Activated CD4-positive, alpha-beta T cell treated with anti-CD3 and anti-CD28 coated beads, Interleukin-10, Interleukin-2, amounts not matched to agents 100 ng/mL and 50 ng/mL, durations not matched to agents 16 hours and 8 hours (primary cell): ENCODE measurements around the gene WBP2NL.
"Not testable (repeated sequence)": the region's sequence is repeated elsewhere in the genome, so short reads cannot be mapped to it uniquely, and the experiment has no call there.

ENCODE experiments used
- DNase-seq: peaks from one replicate; pipeline ENCODE4 v3.0.0-alpha.2; 2020

WBP2NL gene, protein sequence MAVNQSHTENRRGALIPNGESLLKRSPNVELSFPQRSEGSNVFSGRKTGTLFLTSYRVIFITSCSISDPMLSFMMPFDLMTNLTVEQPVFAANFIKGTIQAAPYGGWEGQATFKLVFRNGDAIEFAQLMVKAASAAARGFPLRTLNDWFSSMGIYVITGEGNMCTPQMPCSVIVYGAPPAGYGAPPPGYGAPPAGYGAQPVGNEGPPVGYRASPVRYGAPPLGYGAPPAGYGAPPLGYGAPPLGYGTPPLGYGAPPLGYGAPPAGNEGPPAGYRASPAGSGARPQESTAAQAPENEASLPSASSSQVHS

DNA sequence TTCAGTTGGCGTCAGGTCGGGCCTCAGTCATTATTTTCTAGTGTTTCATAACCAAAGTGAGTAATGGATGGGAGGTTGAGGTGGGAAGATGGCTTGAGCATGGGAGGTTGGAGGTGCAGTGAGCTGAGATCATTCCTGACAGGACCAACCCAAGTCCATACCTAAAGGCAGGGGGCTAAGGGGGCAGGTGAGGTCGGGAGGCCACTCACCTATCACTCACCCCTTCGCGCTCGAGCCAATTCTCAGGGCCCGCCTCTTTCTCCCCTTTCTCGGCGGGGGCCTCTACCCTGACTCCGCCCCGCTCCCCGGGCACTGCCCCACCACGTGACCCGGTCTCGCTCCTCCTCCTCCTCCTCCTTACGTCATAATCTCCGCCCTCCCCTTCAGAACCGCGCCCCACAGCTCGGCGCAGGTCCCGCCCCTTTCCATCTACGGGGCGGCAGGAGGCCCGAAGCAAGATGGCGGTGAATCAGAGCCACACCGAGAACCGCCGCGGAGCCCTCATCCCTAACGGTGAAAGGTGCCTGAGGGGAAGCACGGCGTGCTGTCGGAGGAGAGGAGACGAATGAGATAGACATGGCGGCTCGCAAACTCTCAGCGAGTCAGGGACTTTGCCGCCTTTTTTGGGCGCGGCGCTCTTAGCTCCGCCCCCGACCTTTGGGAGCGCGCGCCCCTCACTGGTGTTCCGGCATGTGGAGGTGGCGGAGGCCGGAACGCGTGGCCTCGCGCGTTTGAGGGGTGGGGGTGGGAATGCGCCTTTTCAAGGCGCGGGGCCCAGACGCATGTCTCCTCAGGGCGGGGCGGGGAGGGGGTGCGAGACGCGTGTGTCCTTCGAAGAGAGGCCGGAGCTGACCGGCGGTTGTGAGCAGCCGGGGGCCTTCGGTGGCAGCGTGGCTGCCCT lies at the start of gene WBP2NL:
Gene WBP2NL, plus strand, starts transcription at position 428 of the 901 bp plus-strand sequence. Its CDS starts 31 bp downstream, at position 459.
- peak; percentile 85 for DNase-seq

DNA sequence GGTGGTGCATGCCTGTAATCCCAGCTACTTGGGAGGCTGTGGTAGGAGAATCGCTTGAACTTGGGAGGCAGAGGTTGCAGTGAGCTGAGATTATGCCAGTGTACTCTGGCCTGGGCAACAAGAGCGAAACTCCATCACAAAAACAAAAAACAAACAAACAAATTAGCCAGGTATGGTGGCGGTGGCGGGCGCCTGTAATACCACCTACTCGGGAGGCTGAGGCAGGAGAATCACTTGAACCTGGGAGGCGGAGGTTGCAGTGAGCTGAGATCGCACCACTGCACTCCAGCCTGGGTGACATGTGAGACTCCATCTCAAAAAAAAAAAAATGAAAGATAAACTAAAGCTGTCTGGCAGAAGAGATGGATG lies 49.7 kb upstream of the WBP2NL start:
- not testable (repeated sequence) for DNase-seq

DNA sequence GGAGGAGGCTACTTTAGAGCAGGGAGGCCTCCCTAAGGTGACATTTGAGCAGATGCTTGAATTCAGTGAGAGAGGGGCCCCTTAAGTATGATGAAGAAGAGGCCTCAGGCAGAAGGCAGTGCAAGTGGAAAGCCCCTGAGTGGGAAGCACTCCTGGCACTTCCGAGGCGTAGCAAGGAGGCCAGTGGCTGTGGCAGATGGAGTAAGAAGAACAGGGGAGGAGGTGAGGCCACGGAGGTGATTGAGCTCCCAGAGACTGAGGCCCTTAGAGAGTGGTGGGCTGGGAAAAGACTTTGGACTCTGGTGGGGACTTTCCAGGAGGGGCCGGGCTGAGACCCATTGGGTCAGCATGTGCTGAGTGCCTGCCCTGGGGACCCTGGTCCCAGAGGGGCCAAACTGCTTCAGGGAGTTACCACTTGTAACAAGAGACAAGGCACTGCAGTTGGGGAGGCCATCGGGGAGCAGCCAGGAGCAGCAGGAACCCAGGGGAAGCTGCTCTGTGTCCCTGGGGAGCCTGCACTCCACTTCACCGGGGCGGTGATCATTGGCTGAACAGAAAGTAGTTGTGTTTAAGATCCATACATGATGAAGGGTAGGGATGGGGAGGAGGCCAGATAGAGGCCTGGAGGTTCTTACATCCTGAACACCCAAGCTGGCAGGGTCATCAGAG lies 49.2 kb upstream of the WBP2NL start:
- no peak for DNase-seq

DNA sequence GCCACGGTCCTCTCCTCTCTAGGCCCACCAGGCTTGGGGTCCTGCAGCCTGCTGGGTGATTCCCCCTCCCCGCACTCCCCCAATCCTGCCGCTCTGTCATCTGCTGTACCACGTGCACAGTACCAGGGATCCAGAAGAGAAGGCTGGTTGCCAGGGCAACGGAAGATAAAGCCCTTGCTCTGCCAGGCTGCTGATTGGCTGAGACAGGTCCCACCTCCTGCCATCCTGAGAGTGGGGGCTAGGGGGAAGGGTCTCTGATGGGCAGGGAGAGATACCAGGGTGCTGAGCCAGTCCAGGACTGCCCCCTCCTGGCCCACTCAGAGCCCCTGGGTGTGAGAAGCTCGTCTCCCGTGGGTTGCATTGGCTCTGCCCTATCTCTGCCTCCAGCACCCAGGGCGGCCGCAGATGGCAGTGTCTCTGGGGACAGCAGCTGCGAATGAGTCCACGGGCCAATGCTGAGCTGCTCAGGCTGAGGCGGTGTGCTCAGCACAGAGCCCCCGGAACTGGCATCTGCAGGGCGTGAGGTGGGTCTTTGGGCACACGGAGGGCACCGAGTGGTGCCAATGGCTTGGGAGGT lies 46.6 kb upstream of the WBP2NL start, which contains the start of gene SMIM45:
Gene SMIM45, plus strand, starts transcription at position 253 of the 577 bp plus-strand sequence.
- no peak for DNase-seq

DNA sequence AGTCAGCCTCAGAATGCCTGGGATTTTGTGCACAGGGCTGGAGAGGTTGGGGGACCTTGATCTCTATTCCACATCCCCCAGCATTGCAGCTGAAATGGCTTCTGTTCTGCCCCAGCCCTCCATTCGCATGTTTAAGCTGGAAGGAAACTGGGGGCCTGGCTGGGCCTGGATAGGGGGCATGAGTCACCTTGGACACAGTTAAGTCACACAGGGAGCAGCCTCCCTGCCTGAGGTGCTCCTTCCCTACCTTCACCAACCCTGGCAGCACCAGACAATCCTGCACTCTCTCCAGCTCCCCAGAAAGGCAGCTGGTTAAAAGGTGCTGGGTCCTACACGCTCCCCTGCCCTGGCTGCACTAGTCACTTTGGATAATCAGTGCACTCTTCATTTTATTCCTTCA lies 45.9 kb upstream of the WBP2NL start:
- DNase-seq = no peak

DNA sequence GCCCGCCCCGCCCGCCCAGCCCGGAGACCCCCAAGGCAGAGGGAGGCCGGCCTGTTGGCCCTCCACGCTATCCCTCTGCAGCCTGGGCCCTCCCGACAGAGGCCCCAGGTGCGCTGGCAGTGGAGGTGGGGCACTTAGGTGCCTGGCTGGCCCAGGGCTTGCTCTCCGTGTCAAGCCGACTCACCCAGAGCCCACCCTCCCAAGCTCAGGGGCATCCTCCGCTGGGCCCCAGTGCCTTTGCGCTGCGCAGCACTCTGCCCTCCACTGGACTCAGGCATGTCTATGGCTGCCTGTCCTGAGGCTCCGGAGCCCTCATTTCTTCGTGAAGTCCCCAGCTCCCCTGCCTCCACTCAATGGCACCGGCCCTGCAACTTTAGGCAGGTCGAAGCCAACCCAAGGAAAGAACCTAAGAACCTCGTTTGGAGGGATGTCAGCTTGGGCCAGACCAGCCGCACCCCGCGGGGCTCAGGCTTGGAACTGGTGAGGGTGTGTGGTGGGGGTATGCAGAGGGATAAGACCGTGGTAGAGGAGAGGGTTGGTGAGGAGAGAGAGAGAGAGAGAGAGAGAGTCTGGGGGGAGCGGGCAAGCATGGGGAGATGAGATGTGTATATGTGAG lies 40.5 kb upstream of the WBP2NL start:
- no peak for DNase-seq

DNA sequence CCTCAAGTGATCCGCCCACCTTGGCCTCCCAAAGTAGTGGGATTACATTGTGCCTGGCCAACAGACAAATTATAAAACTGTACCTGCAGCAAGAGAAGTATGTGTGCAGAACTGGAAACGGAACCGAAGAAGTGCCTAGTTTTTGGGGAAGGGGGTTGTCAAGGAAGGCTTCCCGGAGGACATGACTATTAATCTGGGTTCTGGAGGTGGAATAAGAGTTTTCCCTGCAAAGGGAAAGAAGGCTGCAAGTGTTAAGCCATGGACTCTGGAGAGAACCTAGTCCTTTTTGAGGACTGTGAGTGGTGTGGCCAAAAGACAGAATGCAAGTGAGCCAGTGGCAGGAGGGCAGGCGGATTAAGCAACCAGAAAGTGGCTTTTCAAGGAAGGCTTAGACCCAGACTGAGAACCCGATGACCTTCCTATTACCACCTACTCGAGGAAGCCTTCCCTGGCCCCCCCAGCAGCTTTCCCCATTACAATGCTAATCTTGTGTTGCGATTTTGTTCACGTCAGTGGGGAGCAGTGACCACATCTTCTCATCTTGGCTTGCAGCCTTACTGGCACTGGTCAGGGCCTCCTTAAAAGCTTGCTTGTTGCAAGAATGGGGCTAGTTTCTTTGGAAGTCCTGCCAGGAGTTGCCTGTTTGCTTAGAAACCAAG lies 35.0 kb upstream of the WBP2NL start:
- no peak for DNase-seq

DNA sequence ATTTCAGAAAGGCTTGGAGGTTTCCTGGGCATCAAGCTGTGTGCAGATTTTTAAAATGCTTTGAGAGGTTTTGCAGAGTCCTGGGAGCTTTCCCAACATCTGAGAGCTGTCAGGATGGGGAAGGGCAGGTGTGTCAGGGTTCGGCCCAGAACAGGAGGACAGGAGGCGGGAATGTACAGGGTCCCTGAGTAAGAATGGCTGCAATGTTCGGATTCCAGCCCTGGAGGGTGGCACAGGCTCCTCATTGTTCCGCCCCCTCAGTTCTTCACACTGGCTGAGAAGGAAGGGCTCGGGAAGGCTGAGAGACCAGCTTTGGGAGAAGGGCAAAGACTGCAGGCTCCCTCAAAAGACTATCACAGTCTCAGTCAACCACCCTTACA lies 34.5 kb upstream of the WBP2NL start:
- DNase-seq = no peak

DNA sequence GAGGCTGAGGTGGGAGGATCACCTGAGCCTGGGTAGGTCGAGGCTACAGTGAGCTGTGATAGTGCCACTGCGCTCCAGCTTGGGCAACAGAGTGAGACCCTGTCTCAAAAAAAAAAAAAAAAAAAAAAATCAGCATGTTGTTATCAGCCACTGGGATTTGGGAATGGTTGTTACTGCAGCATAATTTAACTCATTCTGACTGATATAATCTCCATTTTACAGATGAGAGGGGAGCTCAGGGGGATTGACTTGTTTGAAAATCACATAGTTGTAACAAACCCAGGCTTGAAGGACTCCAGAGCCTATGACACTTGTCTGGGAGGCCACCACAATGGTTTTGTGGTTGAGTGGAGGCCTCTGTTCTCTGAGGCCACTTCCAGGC lies 32.4 kb upstream of the WBP2NL start:
- DNase-seq = no peak

DNA sequence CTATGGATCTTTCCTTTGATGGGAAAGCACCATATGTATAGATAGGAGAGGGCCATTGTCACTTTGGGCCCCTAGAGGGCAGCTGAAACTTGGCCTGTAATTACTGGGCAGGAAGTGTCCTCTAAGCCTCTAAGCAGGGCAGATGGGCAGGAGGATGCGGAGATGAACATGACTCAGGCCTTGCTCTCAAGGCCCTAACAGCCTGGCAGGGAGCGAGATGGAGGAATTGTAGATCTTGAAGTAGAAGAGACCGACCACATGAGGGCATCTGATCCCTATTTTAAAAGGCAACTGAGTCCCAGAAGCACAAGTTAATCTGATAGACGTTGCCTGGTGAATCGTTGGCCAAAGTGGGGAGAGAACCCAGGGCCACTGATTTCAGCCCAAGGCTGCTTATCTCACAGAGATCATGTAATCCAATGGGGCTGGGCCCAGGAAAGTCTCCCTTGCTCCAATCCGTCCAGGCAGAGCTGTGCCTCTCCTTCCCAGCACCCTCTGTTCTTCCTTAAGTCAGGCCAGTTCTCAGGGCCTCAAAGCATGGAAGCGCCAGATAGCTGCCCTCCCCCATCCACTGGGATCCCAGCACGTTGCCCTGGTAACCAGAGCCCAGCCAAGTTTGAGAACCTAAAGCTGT lies 31.9 kb upstream of the WBP2NL start:
- DNase-seq = peak; percentile 68

DNA sequence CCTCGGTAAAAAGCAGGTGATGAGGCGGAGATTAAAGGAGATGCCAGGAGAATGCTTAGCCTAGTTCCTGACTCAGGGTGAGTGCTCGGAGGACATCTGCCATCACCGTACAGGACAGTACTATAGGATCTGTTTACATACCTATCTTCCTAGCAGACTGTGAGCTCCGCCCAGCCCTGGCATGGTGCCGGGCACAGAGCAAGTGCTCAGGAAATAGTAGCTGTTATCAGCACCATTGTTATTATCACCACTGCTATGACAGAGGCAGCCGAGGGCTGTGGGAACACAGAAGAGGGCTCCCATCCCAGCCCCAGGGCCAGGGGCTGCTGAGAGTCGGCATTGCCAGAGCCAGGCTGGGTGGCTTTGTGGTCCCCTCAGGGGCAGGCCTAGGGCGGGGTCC lies 30.0 kb upstream of the WBP2NL start:
- DNase-seq = no peak

DNA sequence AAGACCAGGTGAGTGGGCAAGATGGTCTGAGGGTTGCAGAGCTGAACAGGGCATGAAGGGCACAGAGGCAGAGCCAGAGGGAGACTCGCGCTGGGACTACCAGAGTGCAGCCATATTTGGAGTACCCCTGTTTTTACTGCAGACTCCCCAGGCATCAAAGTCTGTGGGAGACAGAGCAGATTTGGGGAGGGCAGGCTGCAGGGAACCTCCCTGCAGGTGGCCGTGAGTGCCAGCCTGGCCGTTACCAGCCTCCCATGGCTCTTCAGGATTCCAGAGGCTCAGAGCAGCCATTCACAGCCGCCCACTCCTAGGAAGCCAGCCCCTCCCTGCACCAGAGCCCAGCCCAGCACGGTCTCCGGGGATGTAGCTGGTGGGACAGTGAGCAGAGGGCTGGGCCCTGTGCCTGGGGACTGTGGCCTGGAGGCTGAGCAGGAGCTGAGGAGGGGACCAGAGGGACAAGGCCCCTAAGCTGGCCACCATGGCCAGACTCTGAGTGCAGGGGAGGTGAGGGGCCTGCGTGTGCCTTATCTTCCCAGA lies 29.4 kb upstream of the WBP2NL start, which contains the start of gene SEPTIN3:
Gene SEPTIN3, plus strand, starts transcription at position 334 of the 537 bp plus-strand sequence. CDS start 2,050 bp downstream, outside the sequence.
- DNase-seq = no peak

DNA sequence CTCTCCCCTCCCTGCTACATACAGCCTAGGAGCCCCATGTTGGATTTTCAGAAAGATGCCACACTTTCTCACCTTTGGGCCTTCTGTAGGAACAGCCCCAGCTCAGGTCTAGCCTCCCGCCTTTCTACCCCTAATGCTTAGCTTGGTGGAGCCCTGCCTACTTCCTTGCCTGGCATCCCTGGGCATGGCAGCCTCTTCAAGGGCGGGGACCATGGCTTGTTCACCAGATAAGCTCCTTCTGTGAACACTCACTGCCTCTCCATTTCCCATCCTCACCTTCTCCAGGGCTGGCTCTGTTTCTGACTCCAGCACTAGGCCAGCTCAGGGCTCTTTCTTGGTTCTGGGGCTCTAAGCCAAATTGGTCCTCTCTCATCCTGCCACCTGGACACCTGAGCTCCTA lies 28.0 kb upstream of the WBP2NL start:
- no peak for DNase-seq

DNA sequence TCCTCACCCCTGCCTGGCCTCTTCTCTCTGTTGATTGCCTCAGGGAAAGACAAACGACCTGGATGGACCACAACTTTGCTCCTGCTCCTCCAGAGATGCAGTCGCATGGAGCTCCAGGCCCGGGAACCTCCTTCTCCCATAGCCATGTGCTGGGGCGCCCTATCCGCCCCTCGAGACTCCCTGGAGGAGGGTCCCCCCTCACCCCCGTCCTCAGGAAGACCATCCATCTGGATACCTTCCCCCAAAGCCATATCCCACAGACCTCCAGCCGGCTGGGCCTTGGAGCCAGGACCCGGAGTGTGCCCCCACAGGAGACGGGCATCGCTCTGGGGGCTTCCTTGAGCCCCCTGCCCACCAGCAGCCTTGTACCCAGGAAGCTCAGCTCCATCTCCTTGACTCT lies 27.2 kb upstream of the WBP2NL start:
- DNase-seq = no peak

DNA sequence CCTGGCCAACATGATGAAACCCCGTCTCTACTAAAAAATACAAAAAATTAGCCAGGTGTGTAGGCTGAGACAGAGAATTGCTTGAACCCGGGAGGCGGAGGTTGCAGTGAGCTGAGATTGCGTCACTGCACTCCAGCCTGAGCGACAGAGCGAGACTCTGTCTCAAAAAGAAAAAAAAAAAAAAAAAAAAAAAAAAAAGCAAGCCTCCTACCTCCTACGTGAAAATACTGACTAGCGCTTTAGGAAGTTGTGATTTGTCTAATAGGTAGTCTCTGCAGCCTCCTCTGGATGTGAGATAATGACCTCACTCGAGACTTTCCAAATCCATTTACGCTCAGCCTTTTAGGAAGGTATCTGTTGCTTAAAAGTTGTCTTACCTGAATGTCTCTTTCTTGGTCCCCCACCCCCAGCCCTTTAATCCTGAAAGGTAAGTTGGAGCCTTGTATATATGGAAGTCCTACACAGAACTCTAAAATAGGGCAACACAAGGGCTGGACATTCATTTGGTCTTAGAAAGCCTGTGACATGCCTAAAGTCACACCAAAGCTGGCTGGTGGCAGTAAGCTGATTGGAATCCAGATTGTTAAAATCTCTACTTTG lies 23.8 kb upstream of the WBP2NL start:
- peak; percentile 14 for DNase-seq

DNA sequence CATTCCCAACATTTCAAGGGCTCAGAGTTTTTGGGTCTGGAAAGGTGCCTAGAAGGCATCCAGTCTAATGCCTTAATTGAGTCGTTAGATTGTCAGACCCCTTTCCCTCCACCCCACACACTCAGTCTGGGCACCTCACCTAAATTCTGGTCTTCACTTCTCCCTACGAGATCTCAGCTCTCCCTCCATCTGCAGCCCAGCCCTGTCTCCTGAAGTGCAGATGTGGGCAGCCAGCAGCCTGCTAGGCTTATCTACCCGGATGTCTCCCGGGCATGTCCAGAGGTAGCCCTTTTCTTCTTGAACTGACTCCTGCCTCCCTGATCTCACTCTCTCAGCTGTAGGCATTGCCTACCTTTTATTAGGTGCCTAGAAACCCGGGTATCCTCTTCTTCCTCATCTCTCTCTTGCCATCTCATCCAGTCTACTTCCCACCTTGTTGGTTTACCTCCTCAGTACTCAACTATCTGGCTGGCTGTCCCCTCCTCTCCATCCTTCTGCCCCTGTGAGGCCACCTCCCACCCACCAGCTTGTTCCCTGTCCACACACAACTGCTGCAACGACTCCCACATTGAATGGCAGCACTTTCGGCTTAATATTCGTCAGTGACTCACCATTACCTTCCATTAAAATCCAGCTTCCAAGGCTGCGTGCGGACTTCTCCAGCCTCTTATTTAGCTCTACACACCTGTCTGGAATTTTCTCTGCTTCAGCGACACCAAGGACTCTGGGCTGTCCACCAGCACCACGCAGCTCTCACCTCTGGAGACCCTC lies 23.1 kb upstream of the WBP2NL start:
- no peak for DNase-seq

DNA sequence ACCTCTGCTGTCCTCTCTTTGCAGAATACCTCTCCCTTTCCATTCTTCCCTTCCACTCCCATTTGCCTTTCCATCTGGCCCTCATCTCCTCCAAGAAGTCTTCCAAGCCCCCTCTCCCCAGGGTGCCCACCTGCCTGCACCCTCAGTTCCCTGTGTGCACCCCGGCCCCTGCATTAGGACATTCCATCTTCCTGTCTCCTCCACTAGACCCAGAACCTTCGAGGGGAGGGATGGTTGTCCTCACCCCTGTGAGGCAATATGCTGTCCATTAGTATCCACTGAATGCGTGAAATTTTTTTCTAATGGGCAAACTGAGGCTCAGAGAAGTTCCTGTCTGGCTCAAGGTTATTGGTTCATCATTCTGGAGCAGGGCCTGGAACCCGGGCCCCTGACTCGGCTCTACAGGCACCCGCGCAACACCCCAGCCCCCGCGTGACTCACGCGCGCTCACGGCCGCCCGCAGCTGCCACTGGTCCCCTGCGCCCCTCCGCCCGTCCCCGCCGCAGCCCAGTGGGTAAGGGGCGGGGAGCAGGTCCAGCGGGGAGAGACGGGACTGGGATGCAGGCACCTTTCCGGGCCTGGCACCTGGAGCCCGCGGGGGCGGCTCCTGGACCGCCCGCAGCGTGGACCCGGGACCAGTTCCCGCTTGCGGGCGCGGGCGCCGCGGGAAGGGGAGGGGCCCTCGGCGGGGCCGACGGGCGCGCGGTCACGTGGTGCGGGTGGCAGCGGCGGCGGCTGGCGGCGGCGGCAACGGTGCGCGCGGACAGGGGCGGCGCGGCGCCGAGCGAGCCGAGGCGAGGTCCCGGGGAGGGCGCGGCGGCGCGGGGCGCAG lies 22.3 kb upstream of the WBP2NL start:
- DNase-seq = peak; percentile 48

DNA sequence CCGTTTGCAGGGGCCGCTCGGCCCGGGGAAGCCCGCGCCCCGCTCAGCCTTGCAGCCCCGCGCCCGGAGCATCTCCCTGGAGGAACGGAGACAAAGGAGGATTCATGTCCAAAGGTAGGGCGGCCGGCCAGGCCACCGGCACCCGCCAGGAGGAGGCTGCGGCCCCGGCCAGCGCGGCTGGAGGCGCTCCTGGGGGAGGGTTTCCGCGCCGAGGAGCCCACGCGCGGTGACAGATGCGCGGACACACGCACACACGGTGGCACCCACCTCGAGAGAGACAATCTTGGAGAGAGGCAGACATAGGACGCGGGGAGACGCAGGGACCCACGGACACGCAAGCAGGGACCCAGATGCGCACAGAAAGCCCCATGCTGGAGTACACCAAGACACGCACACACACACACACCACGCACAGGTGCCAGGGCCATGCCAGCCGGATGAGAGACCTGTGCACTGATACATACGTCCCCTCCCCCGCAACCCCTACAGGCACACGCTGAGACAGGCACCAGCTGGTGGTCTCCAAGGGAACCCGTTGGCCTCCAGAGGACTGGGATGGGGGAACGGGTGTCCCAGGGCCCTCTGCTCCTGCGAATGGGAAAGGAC lies 21.5 kb upstream of the WBP2NL start:
- no peak for DNase-seq

DNA sequence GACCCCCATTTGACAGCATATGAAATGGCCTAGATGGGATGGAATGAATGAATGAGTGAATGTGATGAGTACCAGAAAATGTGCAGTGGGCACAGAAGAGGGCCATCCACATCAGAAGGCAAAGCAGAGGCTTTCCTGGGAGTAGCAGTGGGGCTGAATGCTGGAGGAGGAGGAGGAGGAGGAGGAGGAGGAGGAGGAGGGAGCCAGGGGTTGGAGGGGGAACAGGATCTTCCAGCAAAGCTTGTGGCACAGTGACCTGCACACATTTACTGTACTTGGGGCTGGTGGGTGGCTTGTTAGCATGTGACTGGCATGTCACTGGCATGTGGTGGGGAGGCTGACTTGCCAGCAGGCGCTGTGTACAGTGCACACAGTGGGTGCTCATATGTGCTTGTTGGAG lies 19.9 kb upstream of the WBP2NL start:
- no peak for DNase-seq
